Body of pancreas (tissue), 4 donors: ENCODE results near the gene RNFT2.

Source experiments
- CTCF ChIP-seq, 7 experiments: fragments of 450-650 bp in 4 of 7; fragments of 200-600 bp in 3 of 7; sonication (generic) in 3 of 7; IDR thresholded peaks; one replicate each; pipeline ENCODE4 v1.5.1; 2016 to 2019; ENCODE audit warnings: antibody characterized with exemption in 7 of 7
- POLR2A ChIP-seq, 3 donors: fragments of 450-650 bp; IDR thresholded peaks; one replicate each; pipeline ENCODE4 v1.6.1; 2016; ENCODE audit warnings: antibody characterized with exemption in 3 of 3, mild to moderate bottlenecking in 2 of 3

GRCh38 chr12:116881325-116881876 is 143.3 kb downstream of the RNFT2 start, which contains the start of gene HRK:
- TF ChIP-seq CTCF (IDR thresholded peaks at IDR 0.05) (no peak), POLR2A (IDR thresholded peaks at IDR 0.05) (no peak)
